Stomach (tissue), 4 donors: ENCODE results near the gene DDX56.

ENCODE experiments used
- CTCF ChIP-seq, 7 experiments: fragments of 450-650 bp in 4 of 7; fragments of 200-600 bp in 3 of 7; sonication (generic) in 3 of 7; IDR thresholded peaks; one replicate each; pipeline ENCODE4 v1.5.1; 2016 to 2019; ENCODE audit warnings: antibody characterized with exemption in 7 of 7, control low read depth in 2 of 7, mild to moderate bottlenecking in 1 of 7
- EP300 ChIP-seq: sonication (generic); formaldehyde crosslinking; IDR thresholded peaks from one replicate; pipeline ENCODE4 v1.6.1; 2017; ENCODE audit warnings: antibody characterized with exemption
- POLR2A ChIP-seq, 4 donors: fragments of 450-650 bp; IDR thresholded peaks; one replicate each; pipeline ENCODE4 v1.6.1; 2016; ENCODE audit warnings: antibody characterized with exemption in 4 of 4, control low read depth in 2 of 4, mild to moderate bottlenecking in 1 of 4, moderate library complexity in 1 of 4
- POLR2AphosphoS5 ChIP-seq, 3 donors: sonication (generic); formaldehyde crosslinking; IDR thresholded peaks; one replicate each; pipeline ENCODE4 v1.6.1; 2016; ENCODE audit warnings: antibody characterized with exemption in 3 of 3

- TF ChIP-seq CTCF (IDR thresholded peaks at IDR 0.05) (no peak), EP300 (no peak), POLR2AphosphoS5 (IDR thresholded peaks at IDR 0.05) (no peak), POLR2A (IDR thresholded peaks at IDR 0.05) (no peak)
Observed at GRCh38 chr7:44533301-44534055, 40.2 kb downstream of the DDX56 start.
